HepG2 (cell line): ENCODE measurements around the gene PIM3. TPM values are rescaled to one million over a fixed set of nuclear protein-coding genes. Genes with fewer than 3 reads are reported as not detected.

Experiments used
- ARNT2 ChIP-seq: sonication (generic); formaldehyde crosslinking; IDR thresholded peaks from 2 replicates; pipeline ENCODE4 v1.8.0; 2022; ENCODE audit warnings: mild to moderate bottlenecking, low read depth, missing genetic modification reagents, moderate library complexity
- HDAC1 ChIP-seq: sonication (generic); formaldehyde crosslinking; IDR thresholded peaks from 2 replicates; pipeline ENCODE4 v1.5.1; 2020; ENCODE audit warnings: mild to moderate bottlenecking, missing genetic modification reagents
- ISL2 ChIP-seq: sonication (generic); formaldehyde crosslinking; IDR thresholded peaks from 2 replicates; pipeline ENCODE4 v1.5.0; 2020; ENCODE audit warnings: missing genetic modification reagents
- MEF2D ChIP-seq: sonication (generic); formaldehyde crosslinking; IDR thresholded peaks from 2 replicates; pipeline ENCODE4 v1.5.1; 2020; ENCODE audit warnings: mild to moderate bottlenecking, missing genetic modification reagents
- RARA ChIP-seq: IDR thresholded peaks from 2 replicates; pipeline ENCODE4 v1.6.1; 2016; ENCODE audit warnings: missing genetic modification reagents, missing compliant biosample characterization
- SP4 ChIP-seq: sonication (generic); formaldehyde crosslinking; IDR thresholded peaks from 2 replicates; pipeline ENCODE4 v1.8.1; 2023; ENCODE audit warnings: mild to moderate bottlenecking, missing genetic modification reagents
- TAF1 ChIP-seq: sonication (generic); formaldehyde crosslinking; IDR thresholded peaks from 2 replicates; pipeline ENCODE4 v1.4.0; 2020; ENCODE audit warnings: missing genetic modification reagents
- TEAD3 ChIP-seq: optimal IDR thresholded peaks from 2 replicates; pipeline ENCODE3; 2016; ENCODE audit warnings: borderline replicate concordance
- TFE3 ChIP-seq: IDR thresholded peaks from 2 replicates; pipeline ENCODE4 v1.6.1; 2016
- YEATS2 ChIP-seq: sonication (generic); formaldehyde crosslinking; IDR thresholded peaks from 2 replicates; pipeline ENCODE4 v1.4.0; 2020; ENCODE audit warnings: missing genetic modification reagents, borderline replicate concordance
- ZNF138 ChIP-seq: sonication (generic); formaldehyde crosslinking; IDR thresholded peaks from 2 replicates; pipeline ENCODE4 v1.5.0; 2020; ENCODE audit warnings: mild to moderate bottlenecking, low read depth, missing genetic modification reagents
- ZNF552 ChIP-seq: sonication (generic); formaldehyde crosslinking; IDR thresholded peaks from 2 replicates; pipeline ENCODE4 v1.9.0; 2022; ENCODE audit warnings: missing genetic modification reagents, mild to moderate bottlenecking, borderline replicate concordance
- ZNF687 ChIP-seq: sonication (generic); formaldehyde crosslinking; IDR thresholded peaks from 2 replicates; pipeline ENCODE4 v1.5.1; 2020; ENCODE audit warnings: mild to moderate bottlenecking, missing genetic modification reagents, moderate library complexity
- ZNF7 ChIP-seq: IDR thresholded peaks from 2 replicates; pipeline ENCODE4 v1.6.1; 2016; ENCODE audit warnings: missing biosample characterization, missing genetic modification reagents
- ZNF720 ChIP-seq: sonication (generic); formaldehyde crosslinking; IDR thresholded peaks from 2 replicates; pipeline ENCODE4 v1.4.0; 2020; ENCODE audit warnings: missing genetic modification reagents
- ZNF773 ChIP-seq: sonication (generic); formaldehyde crosslinking; IDR thresholded peaks from 2 replicates; pipeline ENCODE4 v1.4.0; 2020; ENCODE audit warnings: missing genetic modification reagents, borderline replicate concordance
- polyA plus RNA-seq, 8 experiments: library from polyadenylated mRNA; depleted of rRNA in 3 of 8; stranded (reverse) in 7 of 8; unstranded in 1 of 8; fragments of >200 nt; fragmentation: Illumina TruSeq in 4 of 8; extraction: Trizol in 4 of 8; gene quantifications; 2 replicates each; pipeline versions ENCODE4 v1.2.1 to v1.2.3, GENCODE V29; 2011 to 2016; ENCODE audit warnings: low read depth in 4 of 8, missing spikeins in 1 of 8, mixed read lengths in 1 of 8; ENCODE audit not compliant: insufficient read depth in 1 of 8
- total RNA-seq, 5 experiments: library from RNA; depleted of rRNA; stranded (reverse); fragments of >200 nt; fragmentation: Illumina TruSeq; extraction: Trizol; gene quantifications; 2 replicates each; pipeline ENCODE4 v1.2.3, GENCODE V29; 2016; ENCODE audit warnings: low read depth in 1 of 5
- TF ChIP-seq, protein P1 (sequence below): sonication (generic); formaldehyde crosslinking; conservative IDR thresholded peaks from 2 replicates; pipeline ENCODE4 v1.4.0; 2020; ENCODE audit warnings: mild to moderate bottlenecking, missing genetic modification reagents, moderate library complexity
- TF ChIP-seq, protein P2 (sequence below): IDR thresholded peaks from 2 replicates; pipeline ENCODE4 v1.6.1; 2012; ENCODE audit warnings: inconsistent platforms
- TF ChIP-seq, protein P3 (sequence below): IDR thresholded peaks from 2 replicates; pipeline ENCODE4 v1.6.1; 2016

PIM3 gene
- total and polyA plus RNA-seq, 2 of the 13 experiments (the other 11 are each of a cell fraction or from before 2014, with no cell fraction given), result 21.6 to 31.2 TPM

DNA sequence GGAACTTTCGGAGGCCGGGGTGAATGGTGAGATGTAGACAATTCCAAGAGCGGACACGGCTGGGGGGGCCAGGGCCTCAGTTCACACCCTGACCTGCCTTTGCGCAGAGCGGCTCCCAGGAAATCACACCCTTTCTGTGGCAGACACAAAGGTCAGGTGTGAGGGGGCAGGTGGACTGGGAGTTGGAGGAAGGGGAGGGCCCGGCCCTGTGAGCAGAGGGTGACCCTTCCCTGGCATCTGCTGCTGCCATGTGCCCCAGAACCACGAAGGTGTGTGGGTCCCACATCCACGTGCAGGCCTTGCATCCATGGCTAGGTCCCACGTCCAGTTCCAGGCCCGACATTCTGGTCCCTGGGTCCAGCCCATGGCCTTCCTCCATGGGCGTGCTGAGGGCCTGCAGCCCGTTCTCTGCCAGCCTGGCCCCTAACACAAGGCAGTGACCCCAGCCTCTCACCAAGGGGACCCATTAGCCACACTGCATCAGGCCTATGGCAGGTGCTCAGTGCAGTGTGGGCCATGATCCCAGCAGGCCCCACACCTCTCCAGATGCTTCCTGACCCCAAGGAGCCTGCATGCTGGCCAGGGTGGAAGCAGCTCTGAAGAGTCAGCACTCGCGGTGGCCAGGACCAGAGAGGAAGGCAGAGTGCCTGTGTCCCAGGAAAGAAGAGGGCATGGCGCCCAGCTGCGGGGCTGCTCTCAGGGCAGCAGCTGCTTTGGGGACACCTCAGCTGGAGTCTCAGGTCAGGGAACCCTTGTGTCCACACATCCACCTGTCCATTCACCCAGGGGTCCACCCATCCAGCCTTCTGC lies 18.9 kb upstream of the PIM3 start (continued):
- TF ChIP-seq, protein P1, sequence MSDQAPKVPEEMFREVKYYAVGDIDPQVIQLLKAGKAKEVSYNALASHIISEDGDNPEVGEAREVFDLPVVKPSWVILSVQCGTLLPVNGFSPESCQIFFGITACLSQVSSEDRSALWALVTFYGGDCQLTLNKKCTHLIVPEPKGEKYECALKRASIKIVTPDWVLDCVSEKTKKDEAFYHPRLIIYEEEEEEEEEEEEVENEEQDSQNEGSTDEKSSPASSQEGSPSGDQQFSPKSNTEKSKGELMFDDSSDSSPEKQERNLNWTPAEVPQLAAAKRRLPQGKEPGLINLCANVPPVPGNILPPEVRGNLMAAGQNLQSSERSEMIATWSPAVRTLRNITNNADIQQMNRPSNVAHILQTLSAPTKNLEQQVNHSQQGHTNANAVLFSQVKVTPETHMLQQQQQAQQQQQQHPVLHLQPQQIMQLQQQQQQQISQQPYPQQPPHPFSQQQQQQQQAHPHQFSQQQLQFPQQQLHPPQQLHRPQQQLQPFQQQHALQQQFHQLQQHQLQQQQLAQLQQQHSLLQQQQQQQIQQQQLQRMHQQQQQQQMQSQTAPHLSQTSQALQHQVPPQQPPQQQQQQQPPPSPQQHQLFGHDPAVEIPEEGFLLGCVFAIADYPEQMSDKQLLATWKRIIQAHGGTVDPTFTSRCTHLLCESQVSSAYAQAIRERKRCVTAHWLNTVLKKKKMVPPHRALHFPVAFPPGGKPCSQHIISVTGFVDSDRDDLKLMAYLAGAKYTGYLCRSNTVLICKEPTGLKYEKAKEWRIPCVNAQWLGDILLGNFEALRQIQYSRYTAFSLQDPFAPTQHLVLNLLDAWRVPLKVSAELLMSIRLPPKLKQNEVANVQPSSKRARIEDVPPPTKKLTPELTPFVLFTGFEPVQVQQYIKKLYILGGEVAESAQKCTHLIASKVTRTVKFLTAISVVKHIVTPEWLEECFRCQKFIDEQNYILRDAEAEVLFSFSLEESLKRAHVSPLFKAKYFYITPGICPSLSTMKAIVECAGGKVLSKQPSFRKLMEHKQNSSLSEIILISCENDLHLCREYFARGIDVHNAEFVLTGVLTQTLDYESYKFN (CRISPR knock-in tag), result peak; percentile 53
- TF ChIP-seq RARA (peak; percentile 71), TEAD3 (CRISPR knock-in tag) (peak; percentile 64), ISL2 (no peak), SP4 (CRISPR knock-in tag) (no peak), ARNT2 (CRISPR knock-in tag) (no peak), TAF1 (0 out of 2 replicates have a peak, but pooled peaks have one; percentile 10), ZNF552 (no peak), TFE3 (CRISPR knock-in tag) (peak; percentile 43; the same call in 1 of the 2 replicates), YEATS2 (0 out of 2 replicates have a peak, but pooled peaks have one; percentile 15), ZNF720 (CRISPR knock-in tag) (no peak), MEF2D (0 out of 2 replicates have a peak, but pooled peaks have one; percentile 24), ZNF687 (CRISPR knock-in tag) (peak; percentile 99), ZNF7 (peak; percentile 92), ZNF773 (CRISPR knock-in tag) (no peak), HDAC1 (CRISPR knock-in tag) (0 out of 2 replicates have a peak, but pooled peaks have one; percentile 16), ZNF138 (CRISPR knock-in tag) (0 out of 2 replicates have a peak, but pooled peaks have one; percentile 30)
- TF ChIP-seq, protein P2, sequence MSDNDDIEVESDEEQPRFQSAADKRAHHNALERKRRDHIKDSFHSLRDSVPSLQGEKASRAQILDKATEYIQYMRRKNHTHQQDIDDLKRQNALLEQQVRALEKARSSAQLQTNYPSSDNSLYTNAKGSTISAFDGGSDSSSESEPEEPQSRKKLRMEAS, result peak; percentile 91
- TF ChIP-seq, protein P3, sequence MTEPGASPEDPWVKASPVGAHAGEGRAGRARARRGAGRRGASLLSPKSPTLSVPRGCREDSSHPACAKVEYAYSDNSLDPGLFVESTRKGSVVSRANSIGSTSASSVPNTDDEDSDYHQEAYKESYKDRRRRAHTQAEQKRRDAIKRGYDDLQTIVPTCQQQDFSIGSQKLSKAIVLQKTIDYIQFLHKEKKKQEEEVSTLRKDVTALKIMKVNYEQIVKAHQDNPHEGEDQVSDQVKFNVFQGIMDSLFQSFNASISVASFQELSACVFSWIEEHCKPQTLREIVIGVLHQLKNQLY (CRISPR knock-in tag), result no peak
